HepG2 (cell line): ENCODE results near the gene TRAPPC4.

Experiments used
- ATF2 ChIP-seq: sonication (generic); formaldehyde crosslinking; IDR thresholded peaks from 2 replicates; pipeline ENCODE4 v1.4.0; 2020; ENCODE audit warnings: missing genetic modification reagents
- CTCF ChIP-seq: sonication (generic); formaldehyde crosslinking; IDR thresholded peaks from 2 replicates; pipeline ENCODE4 v1.5.0; 2020; ENCODE audit warnings: mild to moderate bottlenecking, missing genetic modification reagents, moderate library complexity
- ESRRA ChIP-seq: sonication (generic); formaldehyde crosslinking; IDR thresholded peaks from 2 replicates; pipeline ENCODE4 v1.5.1; 2020; ENCODE audit warnings: mild to moderate bottlenecking, low read depth, missing genetic modification reagents
- FOSL1 ChIP-seq: sonication (generic); formaldehyde crosslinking; IDR thresholded peaks from 2 replicates; pipeline ENCODE4 v1.9.0; 2021; ENCODE audit warnings: missing genetic modification reagents, borderline replicate concordance
- MAFK ChIP-seq, 2 experiments: IDR thresholded peaks in 1 of 2; conservative IDR thresholded peaks in 1 of 2; 2 replicates each; pipeline ENCODE4 v1.6.1; 2011; ENCODE audit warnings: improper control_type of control experiment in 2 of 2, low read length in 2 of 2
- MXI1 ChIP-seq: IDR thresholded peaks from 3 replicates; pipeline ENCODE4 v1.6.1; 2012; ENCODE audit warnings: low read depth, low read length, inconsistent platforms, borderline replicate concordance
- NPAS2 ChIP-seq: sonication (generic); formaldehyde crosslinking; IDR thresholded peaks from 2 replicates; pipeline ENCODE4 v1.8.0; 2022; ENCODE audit warnings: mild to moderate bottlenecking, missing genetic modification reagents, borderline replicate concordance
- RORA ChIP-seq: sonication (generic); formaldehyde crosslinking; IDR thresholded peaks from 2 replicates; pipeline ENCODE4 v1.5.0; 2020; ENCODE audit warnings: mild to moderate bottlenecking, missing genetic modification reagents, moderate library complexity
- SRF ChIP-seq: IDR thresholded peaks from 2 replicates; pipeline ENCODE4 v1.6.1; 2011; ENCODE audit warnings: mild to moderate bottlenecking, low read depth, low read length, moderate library complexity
- ZBTB26 ChIP-seq: IDR thresholded peaks from 2 replicates; pipeline ENCODE4 v1.6.1; 2016; ENCODE audit warnings: missing compliant biosample characterization, missing genetic modification reagents, borderline replicate concordance

GRCh38 chr11:119025541-119025940, 7.0 kb downstream of the TRAPPC4 start:
- TF ChIP-seq CTCF (CRISPR knock-in tag) (no peak), MXI1 (no peak; the same call in 2 of the 3 replicates), ATF2 (CRISPR knock-in tag) (no peak), RORA (CRISPR knock-in tag) (no peak), NPAS2 (no peak), ZBTB26 (CRISPR knock-in tag) (no peak), ESRRA (CRISPR knock-in tag) (no peak), FOSL1 (CRISPR knock-in tag) (no peak), MAFK (conservative IDR thresholded peaks at IDR 0.05 in 1 of 2, IDR thresholded peaks at IDR 0.05 in 1 of 2; ENCODE audit: low read length in 2 of 2) (no peak), SRF (no peak)
